K562 (cell line): ENCODE data around the gene SMIM12. TPM values are rescaled to one million over a fixed set of nuclear protein-coding genes. Genes with fewer than 3 reads are reported as not detected.

Source experiments
- BHLHE40 ChIP-seq: IDR thresholded peaks from 2 replicates; pipeline ENCODE4 v1.6.1; 2011; ENCODE audit warnings: low read length, improper control_type of control experiment
- CHCHD3 ChIP-seq: fragments of 250-450 bp; sonication (Bioruptor Pico); IDR thresholded peaks from 2 replicates; pipeline ENCODE4 v2.1.2; 2022; ENCODE audit warnings: mild to moderate bottlenecking
- CTBP1 ChIP-seq: fragments of 450-650 bp; IDR thresholded peaks from 2 replicates; pipeline ENCODE4 v1.6.1; 2016; ENCODE audit warnings: borderline replicate concordance
- CUX1 ChIP-seq: fragments of 200-800 bp; sonication (Bioruptor generic); IDR thresholded peaks from 2 replicates; pipeline ENCODE4 v1.6.1; 2016; ENCODE audit warnings: missing genetic modification characterization, missing compliant biosample characterization
- ESRRA ChIP-seq: fragments of 450-650 bp; IDR thresholded peaks from 2 replicates; pipeline ENCODE4 v1.6.1; 2014; ENCODE audit warnings: low read depth, mild to moderate bottlenecking, moderate library complexity, borderline replicate concordance
- ETV5 ChIP-seq: sonication (generic); formaldehyde crosslinking; IDR thresholded peaks from 2 replicates; pipeline ENCODE4 v1.4.0; 2020; ENCODE audit warnings: low read depth, mild to moderate bottlenecking, missing genetic modification reagents
- FOXJ2 ChIP-seq: fragments of 200-800 bp; sonication (Bioruptor generic); IDR thresholded peaks from 2 replicates; pipeline ENCODE4 v1.6.1; 2016; ENCODE audit warnings: missing genetic modification characterization, missing compliant biosample characterization
- FOXP1 ChIP-seq: sonication (generic); formaldehyde crosslinking; IDR thresholded peaks from 2 replicates; pipeline ENCODE4 v1.8.0; 2022; ENCODE audit warnings: mild to moderate bottlenecking, missing genetic modification reagents
- GATA2 ChIP-seq: sonication (generic); formaldehyde crosslinking; IDR thresholded peaks from 2 replicates; pipeline ENCODE4 v1.4.0; 2020; ENCODE audit warnings: mild to moderate bottlenecking, missing genetic modification reagents
- GMEB1 ChIP-seq: fragments of 250-450 bp; sonication (Bioruptor Pico); IDR thresholded peaks from 2 replicates; pipeline ENCODE4 v1.4.0; 2020; ENCODE audit warnings: mild to moderate bottlenecking
- HINFP ChIP-seq: fragments of 450-650 bp; conservative IDR thresholded peaks from 2 replicates; pipeline ENCODE4 v1.6.1; 2016; ENCODE audit warnings: missing genetic modification characterization, low read depth, mild to moderate bottlenecking, control low read depth, missing compliant biosample characterization
- HIVEP1 ChIP-seq: fragments of 250-450 bp; sonication (Bioruptor Pico); IDR thresholded peaks from 2 replicates; pipeline ENCODE4 v1.4.0; 2020; ENCODE audit warnings: mild to moderate bottlenecking
- MAFK ChIP-seq: IDR thresholded peaks from 2 replicates; pipeline ENCODE4 v1.6.1; 2011; ENCODE audit warnings: low read length, improper control_type of control experiment
- NFRKB ChIP-seq: fragments of 450-650 bp; IDR thresholded peaks from 2 replicates; pipeline ENCODE4 v1.6.1; 2016; ENCODE audit warnings: low read depth
- PHB2 ChIP-seq: fragments of 450-650 bp; IDR thresholded peaks from 2 replicates; pipeline ENCODE4 v1.6.1; 2017; ENCODE audit warnings: low read depth
- RB1 ChIP-seq: fragments of 450-650 bp; IDR thresholded peaks from 2 replicates; pipeline ENCODE4 v1.6.1; 2017; ENCODE audit warnings: low read depth, mild to moderate bottlenecking
- SNIP1 ChIP-seq: fragments of 450-650 bp; IDR thresholded peaks from 2 replicates; pipeline ENCODE4 v1.7.1; 2017; ENCODE audit warnings: low read depth, mild to moderate bottlenecking
- SP1 ChIP-seq: sonication (generic); formaldehyde crosslinking; IDR thresholded peaks from 2 replicates; pipeline ENCODE4 v1.8.1; 2022; ENCODE audit warnings: mild to moderate bottlenecking, missing genetic modification reagents
- ZFP36 ChIP-seq: fragments of 150-350 bp; IDR thresholded peaks from 2 replicates; pipeline ENCODE4 v1.6.1; 2018; ENCODE audit warnings: low read length, low read depth; ENCODE audit not compliant: partially characterized antibody
- ZNF445 ChIP-seq: fragments of 250-450 bp; sonication (Bioruptor Pico); IDR thresholded peaks from 2 replicates; pipeline ENCODE4 v1.4.0; 2020; ENCODE audit warnings: low read depth, mild to moderate bottlenecking, moderate library complexity
- ZNF583 ChIP-seq: fragments of 250-450 bp; sonication (Bioruptor Pico); IDR thresholded peaks from 2 replicates; pipeline ENCODE4 v1.4.0; 2020
- polyA plus RNA-seq, 8 experiments: library from polyadenylated mRNA; depleted of rRNA in 4 of 8; stranded (reverse) in 5 of 8; unstranded in 3 of 8; fragments of >200 nt; fragmentation: Nextera tagmentation in 2 of 8; fragmentation: Illumina TruSeq in 1 of 8; extraction: Ambion mirVana in 2 of 8; extraction: Trizol in 1 of 8; gene quantifications; 2 replicates each; pipeline versions ENCODE4 v1.2.1 to v1.2.3, GENCODE V29; 2011 to 2014; ENCODE audit warnings: inconsistent platforms in 1 of 8, missing spikeins in 1 of 8
- total RNA-seq, 7 experiments: library from RNA; depleted of rRNA in 6 of 7; stranded (reverse); fragments of >200 nt in 6 of 7; fragmentation: Illumina TruSeq in 2 of 7; extraction: Trizol in 2 of 7; gene quantifications; 2 replicates each; pipeline versions ENCODE4 v1.2.1 to v1.2.3, GENCODE V29; 2011 to 2021; ENCODE audit warnings: low replicate concordance in 1 of 7

The SMIM12 gene
- total and polyA plus RNA-seq, 9 of the 15 experiments (the other 6 are each of a cell fraction or from before 2014, with no cell fraction given): 51.7 to 112 (median 63.9) TPM

- no peak for TF ChIP-seq CHCHD3
- TF ChIP-seq FOXP1 (CRISPR knock-in tag): no peak
- TF ChIP-seq ZFP36: peak; percentile 49
- peak; percentile 95 for TF ChIP-seq PHB2
- TF ChIP-seq CTBP1: peak; percentile 93
- peak; percentile 71 for TF ChIP-seq BHLHE40
- 0 out of 2 replicates have a peak, but pooled peaks have one; percentile 20 for TF ChIP-seq SNIP1
- peak; percentile 95 for TF ChIP-seq CUX1 (CRISPR knock-in tag)
- peak; percentile 51; the same call in 1 of the 2 replicates for TF ChIP-seq HIVEP1
- peak; percentile 73 for TF ChIP-seq ZNF445 (CRISPR knock-in tag)
- TF ChIP-seq ZNF583 (CRISPR knock-in tag): 0 out of 2 replicates have a peak, but pooled peaks have one; percentile 48
- TF ChIP-seq HINFP (tag): no peak
- peak; percentile 21; the same call in 1 of the 2 replicates for TF ChIP-seq SP1 (CRISPR knock-in tag)
- TF ChIP-seq ETV5: peak; percentile 85
- peak; percentile 49; the same call in 1 of the 2 replicates for TF ChIP-seq RB1
- TF ChIP-seq GMEB1 (CRISPR knock-in tag): peak; percentile 54
- TF ChIP-seq FOXJ2 (tag): no peak
- 0 out of 2 replicates have a peak, but pooled peaks have one; percentile 13 for TF ChIP-seq MAFK
- TF ChIP-seq NFRKB: peak; percentile 14; the same call in 1 of the 2 replicates
- TF ChIP-seq ESRRA: peak; percentile 60
- TF ChIP-seq GATA2 (CRISPR knock-in tag): peak; percentile 99
These were observed 15.9 kb downstream of the SMIM12 start (continued) for GRCh38 chr1:34843392-34844251.
